Bone marrow (tissue), 2 donors: ENCODE data around the gene SPATS1.
"Not testable (repeated sequence)": the region's sequence is repeated elsewhere in the genome, so short reads cannot be mapped to it uniquely, and the experiment has no call there.

Experiments used
- DNase-seq, 2 donors: peaks; one replicate each; lab custom pipeline; 2025; lab: John Stamatoyannopoulos, UW

Gene SPATS1

GRCh38 chr6:44311767-44312166 is 30.7 kb upstream of the SPATS1 start:
- DNase-seq, result no peak

DNA sequence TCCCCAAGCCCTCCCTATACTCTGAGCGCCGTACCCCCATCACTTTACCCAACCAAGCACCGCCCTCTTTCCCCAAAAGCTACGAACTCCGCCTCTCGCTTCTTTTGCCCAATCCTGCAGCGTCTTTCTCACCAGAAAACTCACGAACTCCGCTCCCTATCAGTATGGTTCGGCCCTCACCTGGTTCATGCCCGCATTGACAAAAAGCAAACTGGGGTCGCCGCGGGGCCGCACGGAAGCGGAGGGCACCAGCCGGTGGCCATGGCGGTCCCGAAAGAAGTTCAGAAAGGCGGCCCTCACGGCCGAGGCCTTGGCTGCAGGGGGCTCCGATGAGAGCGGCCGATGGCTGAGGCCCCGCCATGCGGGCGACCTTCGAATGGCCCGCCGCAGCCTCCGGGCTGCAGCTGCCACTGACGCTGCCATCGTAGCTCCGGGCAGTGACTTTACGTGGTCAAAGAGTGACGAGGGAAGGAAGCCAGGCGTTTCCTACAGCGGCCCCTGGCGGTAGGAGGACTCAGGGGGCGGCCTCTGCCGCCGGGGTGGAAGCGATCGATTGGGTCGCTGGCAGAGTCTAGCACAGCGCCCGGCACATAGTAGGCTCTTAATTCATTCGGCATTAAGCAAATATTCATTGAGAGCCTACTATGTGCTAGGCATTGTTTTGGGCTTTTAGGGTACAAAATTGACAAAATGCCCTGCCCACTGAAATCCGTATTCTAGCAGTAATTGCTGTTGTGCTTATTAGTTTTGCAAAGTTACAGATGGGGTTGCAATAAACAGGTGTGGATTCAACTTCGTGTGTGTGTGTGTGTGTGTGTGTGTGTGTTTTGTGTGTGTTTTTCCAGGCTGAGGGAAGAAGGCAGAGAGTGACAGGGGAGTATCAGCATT is 29.3 kb upstream of the SPATS1 start, which contains the start of gene AARS2:
Gene AARS2 (minus strand): TSS at position 447 of the 888 bp plus-strand sequence. CDS start 24 bp downstream, at position 423.
- peak; percentile 67 to 75 for DNase-seq

GRCh38 chr6:44314657-44315056 is 27.8 kb upstream of the SPATS1 start:
- DNase-seq, result not testable (repeated sequence)

DNA sequence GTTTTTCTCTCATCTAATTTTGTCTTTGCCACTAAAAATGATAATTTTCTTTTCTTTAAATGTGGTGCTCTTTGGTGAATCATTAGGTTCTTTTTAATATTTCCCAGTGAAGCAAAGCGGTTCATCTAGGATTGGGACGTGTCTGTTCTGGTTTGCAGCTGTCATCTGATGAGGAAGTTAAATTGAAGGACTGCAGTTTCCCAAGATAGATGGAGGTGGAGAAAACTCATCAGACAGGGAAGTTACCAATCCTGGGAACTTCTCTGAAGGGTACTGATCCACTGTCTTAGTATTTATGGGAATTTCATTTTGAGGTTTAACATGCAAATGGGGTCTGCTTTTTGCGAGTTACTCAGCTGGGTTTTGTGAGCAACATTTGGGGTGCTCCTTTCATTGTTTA is 26.9 kb upstream of the SPATS1 start:
- no peak for DNase-seq

- no peak for DNase-seq
Measured at GRCh38 chr6:44315951-44316350, 26.5 kb upstream of the SPATS1 start.

- no peak for DNase-seq
Measured at GRCh38 chr6:44316481-44316880, 26.0 kb upstream of the SPATS1 start.

- DNase-seq, result not testable (repeated sequence)
Measured at GRCh38 chr6:44317136-44317631, 25.3 kb upstream of the SPATS1 start.

DNA sequence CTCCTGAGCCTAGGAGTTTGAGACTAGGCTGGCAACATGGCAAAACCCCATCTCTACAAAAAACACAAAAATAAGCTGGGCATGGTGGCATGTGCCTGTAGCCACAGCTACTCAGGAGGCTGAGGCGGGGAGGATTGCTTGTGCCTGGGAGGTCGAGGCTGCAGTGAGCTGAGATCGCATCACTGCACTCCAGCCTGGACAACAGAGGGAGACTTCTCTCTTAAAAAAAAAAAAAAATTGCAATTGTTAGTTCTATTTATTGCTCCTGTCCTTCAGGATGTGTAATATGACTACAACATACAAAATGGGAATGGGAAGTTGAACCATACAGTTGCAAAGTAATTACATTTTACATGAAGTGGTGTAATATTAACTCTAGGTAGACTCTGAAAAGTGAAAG is 21.2 kb upstream of the SPATS1 start:
- no peak for DNase-seq

- no peak for DNase-seq
Measured at GRCh38 chr6:44327096-44327495, 15.4 kb upstream of the SPATS1 start.

GRCh38 chr6:44327760-44328159 is 14.7 kb upstream of the SPATS1 start:
- no peak for DNase-seq

DNA sequence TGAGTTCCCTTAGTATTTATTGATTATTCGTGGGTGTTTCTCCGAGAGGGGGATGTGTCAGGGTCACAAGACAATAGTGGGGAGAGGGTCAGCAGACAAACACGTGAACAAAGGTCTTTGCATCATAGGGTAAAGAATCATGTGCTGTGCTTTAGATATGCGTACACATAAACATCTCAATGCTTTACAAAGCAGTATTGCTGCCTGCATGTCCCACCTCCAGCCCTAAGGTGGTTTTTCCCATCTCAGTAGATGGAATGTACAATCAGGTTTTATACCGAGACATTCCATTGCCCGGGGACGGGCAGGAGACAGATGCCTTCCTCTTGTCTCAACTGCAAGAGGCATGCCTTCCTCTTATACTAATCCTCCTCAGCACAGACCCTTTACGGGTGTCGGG is 14.2 kb upstream of the SPATS1 start:
- DNase-seq, result not testable (repeated sequence)

DNA sequence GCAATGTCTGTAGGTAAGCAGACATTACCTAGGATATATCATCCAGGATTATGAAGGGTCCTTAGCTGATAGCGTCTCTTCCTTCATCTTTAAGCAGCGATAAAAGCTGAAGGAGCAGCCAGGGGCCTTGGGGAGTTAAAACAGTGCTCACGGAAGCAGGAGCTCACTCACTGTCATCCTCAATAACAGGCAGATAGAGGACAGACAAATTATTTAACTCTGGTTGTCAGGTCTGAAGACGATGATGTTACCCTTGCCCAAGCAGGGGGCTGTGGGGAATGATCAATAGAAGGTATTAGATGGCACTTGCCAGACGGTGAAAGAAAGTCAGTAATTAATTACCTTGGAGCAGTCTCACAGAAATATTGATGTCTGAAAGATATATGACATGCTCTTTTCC is 12.6 kb upstream of the SPATS1 start:
- no peak for DNase-seq

DNA sequence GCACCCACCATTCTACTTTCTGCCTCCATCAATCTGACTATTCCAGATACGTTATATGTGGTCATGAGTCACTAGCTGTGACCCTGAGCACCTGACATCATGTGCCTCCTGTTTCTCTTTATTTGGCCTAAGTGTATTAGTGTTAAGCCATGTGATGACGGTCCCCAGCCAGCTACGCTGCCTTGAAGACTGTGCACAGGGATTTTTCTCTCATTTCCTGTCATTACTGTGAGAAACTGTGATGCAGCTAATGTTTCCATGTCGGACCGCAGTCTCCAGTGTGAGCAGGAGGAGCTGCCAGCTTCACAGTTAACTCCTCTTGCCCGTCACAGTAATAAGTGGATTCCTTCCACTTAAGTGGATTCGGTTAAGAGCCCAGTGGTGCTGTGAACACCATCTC is 9.9 kb upstream of the SPATS1 start:
- DNase-seq, result no peak

- DNase-seq, result no peak
Measured at GRCh38 chr6:44333273-44333919, 9.1 kb upstream of the SPATS1 start.

DNA sequence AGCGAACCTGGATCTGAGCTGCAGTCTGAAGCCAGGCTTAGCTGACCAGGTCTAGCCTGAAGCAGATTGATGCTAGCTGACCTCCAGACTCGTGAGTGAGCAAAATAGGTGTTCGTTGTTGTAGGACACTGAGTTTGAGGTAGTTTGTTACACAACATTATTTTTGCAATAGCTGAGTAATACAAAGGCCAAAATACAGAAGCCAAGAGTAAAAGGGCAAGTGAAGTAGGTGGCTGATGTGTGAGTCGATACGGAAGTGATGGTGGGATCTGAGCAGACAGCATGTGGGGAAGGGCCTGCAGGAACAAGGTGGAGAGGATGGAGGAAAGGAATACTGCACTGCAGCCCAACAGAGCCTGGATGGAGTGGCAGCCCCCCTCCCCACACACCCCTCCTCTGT is 8.5 kb upstream of the SPATS1 start:
- DNase-seq, result no peak

- DNase-seq, result no peak
Measured at GRCh38 chr6:44335631-44336030, 6.8 kb upstream of the SPATS1 start.

DNA sequence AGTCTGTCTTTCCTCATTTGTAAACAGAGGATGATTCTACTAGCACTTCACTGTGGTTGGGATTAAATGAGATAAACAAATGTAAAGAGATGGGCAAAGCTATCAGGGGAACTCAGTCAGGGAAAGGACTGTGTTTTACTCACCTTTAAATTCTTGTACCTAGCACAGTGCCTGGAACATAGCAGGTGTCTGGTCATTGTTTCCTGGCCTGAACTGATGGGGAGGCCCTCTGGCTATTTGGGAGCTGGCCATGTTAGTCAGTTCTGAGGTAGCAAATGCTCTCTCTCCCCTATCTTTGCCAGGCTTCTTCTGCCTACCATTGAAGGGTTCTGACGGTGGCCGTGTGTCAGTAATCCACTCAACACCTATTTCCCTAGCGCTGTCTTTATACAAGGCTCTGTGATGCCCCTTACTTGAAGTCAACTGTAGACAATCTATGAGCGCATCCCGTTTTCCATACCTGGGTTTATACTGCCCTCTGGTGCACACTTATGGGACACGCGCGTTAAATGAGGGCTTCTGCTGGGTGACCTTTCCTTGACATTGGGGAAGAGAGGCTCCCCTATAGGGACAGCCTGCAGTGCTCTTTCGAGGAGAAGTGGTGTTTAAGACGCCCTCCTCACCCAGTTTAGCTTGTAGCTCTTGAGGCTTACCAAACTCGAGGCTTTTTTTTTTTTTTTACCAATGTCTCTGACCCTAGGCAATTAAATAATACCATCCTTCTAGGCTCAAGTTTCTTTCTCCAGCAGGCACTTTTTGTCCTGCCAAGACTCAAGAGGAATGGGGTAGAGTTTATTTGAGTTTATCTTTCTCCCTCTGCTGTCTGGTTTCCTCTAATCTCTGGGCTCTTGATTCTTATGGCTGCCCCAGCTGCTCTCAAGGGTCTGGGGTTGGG is 4.0 kb upstream of the SPATS1 start:
- DNase-seq, result peak; percentile 8 to 55

GRCh38 chr6:44339301-44339700 is 3.1 kb upstream of the SPATS1 start:
- no peak for DNase-seq

- no peak for DNase-seq
Measured at GRCh38 chr6:44339763-44340625, 2.5 kb upstream of the SPATS1 start.

GRCh38 chr6:44341095-44341890 is 1.2 kb upstream of the SPATS1 start:
- DNase-seq, result no peak
